NCI-H2107 (cell line): Measurements from ENCODE around the gene ATP2A2.
"Not testable (repeated sequence)": the region's sequence is repeated elsewhere in the genome, so short reads cannot be mapped to it uniquely, and the experiment has no call there.

Source experiments
- DNase-seq: peaks from one replicate; lab custom pipeline; 2025; lab: John Stamatoyannopoulos, UW

Gene ATP2A2

DNA sequence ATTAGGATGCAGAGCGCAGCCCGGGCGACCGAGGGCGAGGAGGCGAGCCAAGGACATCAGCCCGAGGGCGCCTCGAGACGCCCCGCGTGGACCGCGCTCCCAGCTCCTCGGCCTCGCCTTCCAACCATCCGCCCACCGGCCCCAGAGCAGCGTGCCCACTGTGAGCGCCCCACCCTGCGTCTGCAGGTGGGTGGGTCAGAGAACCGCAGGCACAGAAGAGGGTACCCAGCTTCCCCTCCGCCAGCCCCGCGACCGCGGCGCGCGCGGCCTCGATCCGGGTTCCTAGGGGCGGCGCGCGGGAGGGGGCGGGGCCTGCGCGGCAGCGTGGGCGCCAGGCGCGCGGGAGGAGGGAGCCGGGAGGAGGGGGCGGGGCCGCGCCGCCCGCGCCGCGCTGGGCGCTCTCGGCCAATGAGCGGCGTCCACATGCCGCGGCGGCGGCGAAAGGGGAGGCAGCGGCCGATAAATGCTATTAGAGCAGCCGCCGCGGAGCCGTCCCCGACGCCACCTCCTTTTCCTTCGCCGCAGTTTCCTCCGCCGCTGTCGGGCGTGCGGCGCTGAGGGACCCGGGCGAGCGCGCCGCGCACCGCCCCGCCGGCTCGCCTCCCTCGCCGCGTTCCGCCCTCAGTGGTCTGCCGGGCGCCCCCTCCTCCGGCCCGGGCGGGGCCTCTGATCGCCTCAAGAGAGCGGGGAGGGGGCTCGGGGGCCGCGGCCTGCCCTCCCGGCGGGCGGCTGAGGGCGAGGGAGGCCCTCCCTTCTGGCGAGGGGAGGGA lies at the start of gene ATP2A2:
ATP2A2 (plus strand) TSS at position 469 of the 770 bp plus-strand sequence. CDS start 543 bp downstream, outside the sequence.
- peak; percentile 94 for DNase-seq

DNA sequence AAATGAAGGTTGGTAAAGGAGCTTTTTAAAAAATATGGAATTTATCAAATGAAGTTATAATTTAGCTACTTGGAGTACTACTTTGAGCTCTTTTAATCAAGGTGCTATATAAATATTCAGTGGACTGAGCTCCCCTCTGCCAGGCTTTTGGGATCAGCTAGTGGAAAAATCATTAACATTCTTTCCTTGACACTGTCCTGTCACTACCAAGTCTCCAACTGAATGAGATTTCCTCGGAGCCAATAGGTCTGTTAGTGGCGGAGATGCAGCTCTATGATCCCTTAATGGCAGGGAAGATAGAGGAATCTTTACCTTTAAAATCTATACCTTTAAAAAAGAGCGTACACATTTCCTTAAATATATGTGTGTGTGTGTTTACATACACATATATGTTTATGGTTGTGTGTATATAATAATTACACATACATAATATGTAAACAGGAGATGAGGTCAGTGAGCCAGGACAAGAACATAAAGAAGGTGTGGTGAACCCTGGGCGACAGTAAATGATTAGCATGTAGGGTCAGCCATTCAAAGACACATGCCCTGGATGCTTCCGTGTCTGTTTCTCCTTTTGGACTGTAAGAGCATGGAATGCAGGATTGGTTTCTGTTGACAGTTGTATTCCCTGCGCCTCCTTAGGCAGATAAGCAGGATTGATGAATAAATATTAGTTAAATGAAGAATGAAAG lies 47.7 kb upstream of the ATP2A2 start:
- DNase-seq = no peak

DNA sequence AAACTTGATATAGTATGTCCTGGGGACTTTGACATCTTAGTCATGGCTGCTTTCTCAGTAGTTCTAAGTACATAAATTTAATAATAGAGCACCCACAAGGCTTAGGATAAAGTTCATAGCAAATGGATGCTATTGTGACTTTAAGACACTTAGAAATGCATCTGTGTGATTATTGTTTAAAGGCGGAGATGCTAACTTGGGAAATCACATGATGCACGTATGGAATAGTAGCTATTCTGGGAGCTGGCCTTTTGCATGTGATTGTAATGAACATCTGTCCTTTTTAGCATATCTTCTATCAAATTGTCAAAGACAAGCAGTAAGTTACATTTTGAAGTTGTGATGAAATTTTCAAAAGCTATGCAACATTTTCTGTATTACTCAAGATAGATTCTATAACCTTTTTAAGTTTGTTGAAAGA lies 46.7 kb upstream of the ATP2A2 start:
- DNase-seq = no peak

DNA sequence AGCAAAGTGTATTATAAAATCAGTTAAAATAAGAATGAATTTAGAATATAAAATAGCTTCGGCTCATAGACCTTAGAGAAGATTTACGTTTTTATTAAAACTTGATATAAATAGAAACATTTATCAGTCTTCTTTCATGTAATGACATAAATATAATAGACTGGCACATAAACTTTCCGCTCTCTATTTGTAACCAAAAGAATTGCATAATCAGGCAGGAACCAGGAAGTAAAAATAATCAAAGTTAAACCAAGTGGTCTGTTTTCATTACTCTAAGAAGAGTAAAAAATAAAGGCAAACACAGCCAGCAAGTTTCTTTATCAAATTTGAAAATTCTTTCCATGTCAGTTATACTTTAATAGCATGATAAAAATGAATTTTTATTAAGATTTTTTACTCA lies 46.3 kb upstream of the ATP2A2 start:
- DNase-seq = no peak

DNA sequence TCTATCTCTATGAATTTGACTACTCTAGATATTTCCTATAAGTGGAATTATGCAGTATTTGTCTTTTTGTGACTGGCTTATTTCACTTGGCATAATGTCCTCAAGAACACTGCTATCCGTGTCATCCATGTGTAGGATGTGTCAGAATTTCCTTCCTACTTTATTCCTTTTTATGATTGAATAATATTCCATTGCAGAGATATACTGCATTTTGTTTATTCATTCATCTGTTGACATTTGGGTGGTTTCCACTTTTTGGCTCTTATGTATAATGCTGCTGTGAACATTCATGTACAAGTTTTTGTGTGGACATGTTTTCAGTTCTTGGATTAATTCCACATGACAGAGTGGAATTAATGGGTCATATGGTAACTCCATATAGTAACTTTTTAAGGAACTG lies 45.7 kb upstream of the ATP2A2 start:
- DNase-seq = no peak

DNA sequence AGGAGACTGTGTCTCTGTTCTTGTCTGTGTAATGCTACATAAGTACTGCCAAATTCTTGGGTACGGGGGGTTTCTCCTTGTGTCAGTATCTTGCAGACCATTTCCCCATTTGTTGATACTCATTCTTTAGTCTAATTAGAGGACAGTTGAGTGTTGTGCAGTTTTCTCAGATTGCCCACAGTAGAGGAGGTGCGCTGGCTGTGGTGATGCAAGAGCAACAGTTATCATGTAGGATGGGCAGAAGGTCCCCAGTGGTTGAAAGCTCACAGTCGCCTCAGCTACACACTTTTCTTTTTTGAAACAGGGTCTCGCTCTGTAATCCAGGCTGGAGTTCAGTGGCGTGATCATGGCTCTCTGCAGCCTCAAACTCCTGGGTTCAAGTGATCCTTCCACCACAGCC lies 37.8 kb upstream of the ATP2A2 start:
- no peak for DNase-seq

DNA sequence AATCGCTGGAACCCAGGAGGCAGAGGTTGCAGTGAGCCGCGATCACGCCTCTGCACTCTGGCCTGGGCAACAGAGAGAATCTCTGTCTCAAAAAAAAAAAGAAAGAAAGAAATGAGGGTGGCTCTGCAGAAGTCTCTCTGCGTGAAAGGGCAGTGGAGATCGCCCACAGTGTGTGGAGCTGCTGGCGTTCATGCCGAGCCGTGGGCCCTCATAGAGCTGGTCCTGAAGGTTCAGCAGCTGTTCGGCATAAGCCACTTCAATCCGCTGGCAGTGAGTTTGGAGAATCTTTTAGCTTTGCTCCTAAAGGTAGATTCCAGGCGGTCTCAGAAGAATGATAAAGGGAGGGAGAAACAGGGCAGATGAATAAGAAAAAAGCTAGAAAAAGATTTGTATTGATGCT lies 36.7 kb upstream of the ATP2A2 start:
- DNase-seq = no peak

DNA sequence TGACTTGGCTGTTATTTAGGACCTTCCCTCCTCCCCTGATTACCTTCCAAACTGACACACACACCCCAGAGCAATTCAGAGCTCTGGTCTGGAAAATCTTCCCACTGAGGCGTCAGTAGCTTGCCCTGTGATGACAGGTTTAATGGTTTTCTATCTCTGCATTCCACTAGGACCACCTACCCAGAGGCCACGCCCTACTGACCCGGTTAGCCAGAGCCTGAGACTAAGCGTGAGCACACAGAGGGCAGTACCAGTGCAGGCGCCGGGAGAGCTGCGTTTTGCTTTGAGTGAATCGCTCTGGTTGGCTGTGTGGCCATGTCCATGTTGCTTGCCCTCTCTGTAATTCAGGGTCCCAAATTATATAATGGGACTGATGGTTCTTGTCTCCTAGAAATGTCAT lies 36.2 kb upstream of the ATP2A2 start:
- DNase-seq = no peak

DNA sequence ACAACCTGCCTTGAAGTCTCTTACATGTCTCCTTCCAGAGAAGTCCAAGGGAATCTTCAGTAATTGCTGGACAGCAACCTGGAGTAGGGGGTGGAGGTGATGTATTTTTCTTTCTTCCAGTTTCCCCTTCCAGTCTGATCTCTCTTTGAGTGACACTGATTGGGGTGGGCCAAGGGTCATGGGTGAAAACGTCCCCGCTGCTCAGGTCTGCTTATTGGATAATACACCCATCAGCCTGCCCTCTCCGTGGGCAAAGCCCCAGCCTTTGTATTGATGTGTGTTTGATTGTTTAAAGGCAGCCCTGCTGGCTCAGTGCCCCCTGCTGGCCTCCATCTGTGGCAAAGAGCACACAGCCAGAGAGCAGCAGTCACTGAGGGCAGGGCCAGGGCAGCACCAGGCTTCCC lies 35.7 kb upstream of the ATP2A2 start:
- DNase-seq = no peak

DNA sequence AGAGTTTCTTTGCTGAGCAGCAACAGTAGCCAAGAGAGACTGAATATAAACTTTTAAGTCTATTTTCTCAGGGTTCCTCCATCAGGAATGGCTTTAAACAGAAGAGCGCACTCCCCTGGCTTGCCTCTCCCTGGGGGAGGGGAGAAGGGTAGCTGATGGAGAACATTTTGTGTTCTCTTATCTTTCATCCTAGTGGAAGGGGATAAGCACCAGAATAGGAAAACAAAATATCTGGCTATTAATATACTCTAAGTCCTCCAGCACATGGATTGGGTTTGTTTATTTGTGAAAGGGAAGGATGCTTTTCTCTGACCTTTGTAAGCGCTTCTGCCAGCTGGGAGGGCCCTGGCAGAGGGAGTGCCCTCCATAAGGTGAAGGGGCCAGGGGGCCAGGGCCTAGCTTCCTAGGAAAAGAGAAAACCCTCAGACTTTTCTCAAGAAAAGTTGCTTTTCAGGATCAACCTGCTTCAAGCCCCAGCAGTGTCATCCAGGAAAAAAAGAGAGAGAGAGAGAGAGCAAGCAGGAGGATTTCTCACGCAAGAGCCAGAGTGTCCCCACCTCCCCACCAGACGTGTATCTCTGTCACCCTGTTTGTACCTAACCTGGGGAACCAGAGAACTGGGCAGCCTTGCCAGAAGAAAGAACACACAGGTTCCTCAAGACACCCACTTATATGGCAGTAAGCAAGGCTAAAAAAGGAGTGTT lies 34.3 kb upstream of the ATP2A2 start:
- DNase-seq = no peak

DNA sequence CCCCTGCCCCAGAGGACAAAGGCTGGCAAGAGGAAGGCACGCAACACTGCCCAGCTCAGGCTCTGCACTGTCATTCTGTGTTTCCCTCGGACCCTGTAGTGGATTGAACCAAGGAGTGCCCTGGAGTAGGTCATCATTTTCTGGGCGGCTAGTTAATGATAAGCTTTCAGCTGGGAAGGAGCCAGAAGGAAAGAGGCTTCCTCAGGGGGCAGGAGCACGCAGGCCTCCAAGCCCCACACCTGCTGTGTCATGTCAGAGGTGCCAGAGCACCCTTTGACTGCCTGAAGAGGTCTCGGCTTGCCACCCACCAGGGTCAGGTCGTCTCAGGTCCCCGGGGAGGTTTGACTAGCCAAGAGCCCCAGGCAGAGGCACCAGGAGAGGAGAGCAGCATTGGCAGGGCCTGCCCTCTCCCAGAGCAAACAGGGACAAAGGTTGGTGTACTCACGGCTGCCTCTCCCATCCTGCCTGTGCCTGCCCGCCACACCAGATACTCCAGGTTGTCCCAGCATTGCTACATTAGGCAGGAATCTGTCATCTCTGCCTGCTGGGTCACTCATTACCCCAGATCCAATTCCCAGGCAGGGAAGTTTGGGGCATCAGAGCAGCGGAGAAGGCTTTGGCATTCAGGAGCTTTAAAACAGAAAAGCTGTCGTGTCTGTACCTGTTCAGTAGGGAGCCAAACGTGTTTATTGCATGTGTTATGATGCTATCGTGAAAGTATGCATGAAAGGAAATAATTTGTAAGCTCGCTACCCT lies 33.5 kb upstream of the ATP2A2 start:
- DNase-seq = no peak

DNA sequence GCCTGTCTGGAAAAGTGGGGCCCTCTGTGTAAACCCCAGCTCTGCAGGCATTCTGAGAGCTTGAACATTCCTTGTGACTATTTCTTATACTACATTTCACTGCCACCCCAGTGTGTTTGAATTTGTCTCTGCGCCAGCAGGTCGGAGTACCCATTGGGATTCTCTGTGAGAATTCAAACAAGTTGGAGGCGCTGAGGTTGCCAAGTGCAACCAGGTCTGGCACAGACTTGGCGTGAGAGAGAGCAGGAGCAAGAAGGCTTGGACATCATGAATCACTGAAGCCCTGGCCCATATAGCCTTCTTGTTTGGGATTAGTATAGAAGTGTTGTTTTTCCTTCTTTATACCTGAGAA lies 33.0 kb upstream of the ATP2A2 start:
- no peak for DNase-seq

DNA sequence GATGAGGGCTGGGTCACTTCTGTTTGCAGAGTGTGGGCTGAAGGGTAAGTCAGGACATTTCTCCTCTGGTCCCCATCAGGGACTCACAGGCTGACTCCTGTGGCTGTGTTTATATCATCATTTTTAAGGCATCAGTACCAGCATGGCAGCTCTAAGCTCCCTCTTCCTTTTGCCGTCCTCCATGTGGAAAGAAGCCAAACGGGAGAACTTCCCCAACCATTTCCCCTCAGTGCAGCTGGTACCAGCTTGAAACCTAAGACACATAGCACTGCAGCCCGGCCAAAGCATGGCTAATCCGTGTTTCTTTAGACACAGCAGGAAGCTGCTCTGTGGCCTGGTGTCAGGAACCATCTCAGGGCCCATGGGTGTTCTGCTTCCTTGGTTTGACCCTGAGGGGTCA lies 31.9 kb upstream of the ATP2A2 start:
- DNase-seq = no peak

DNA sequence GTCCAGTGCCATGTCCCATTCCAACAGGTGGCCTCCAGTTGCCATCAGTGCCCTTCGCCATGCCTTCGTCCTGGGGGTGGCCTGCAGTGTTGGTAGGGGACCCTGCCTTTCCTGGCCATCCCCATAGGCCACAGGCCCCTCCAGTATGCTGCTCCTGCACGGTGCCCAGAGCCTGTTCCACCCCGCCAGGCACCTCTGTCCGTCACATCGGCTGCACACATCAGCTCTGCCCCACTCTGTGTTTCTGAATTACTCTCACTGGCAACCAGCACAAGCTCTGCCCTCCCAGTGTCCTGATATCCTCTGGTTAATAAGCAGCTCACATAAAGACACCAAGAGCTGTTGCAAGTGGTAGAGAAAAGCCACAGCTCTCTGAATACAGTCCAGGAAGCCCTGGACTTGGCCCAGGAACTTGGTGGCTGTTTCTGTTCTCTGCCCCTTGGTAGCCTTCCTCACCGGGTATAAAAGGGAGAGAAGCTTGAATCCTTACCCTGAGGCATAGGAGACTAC lies 31.3 kb upstream of the ATP2A2 start:
- DNase-seq = no peak

DNA sequence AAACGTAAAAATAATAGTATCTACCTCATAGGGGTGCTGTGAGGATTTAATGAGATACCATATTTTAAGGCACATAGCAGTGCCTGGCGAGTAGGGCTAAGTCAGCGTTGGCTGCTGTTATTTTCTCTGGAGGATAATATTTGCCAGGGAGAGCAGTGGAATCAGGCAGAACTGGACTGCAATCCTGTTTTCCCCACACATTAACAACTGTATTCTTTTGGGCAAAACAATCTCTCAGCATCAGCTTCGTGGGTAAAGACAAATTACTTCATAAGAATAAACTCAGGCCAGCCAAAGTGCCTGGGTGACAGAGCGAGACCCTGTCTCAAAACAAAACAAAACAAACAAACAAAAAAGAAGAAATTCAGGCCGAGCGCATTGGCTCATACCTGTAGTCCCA lies 29.7 kb upstream of the ATP2A2 start:
- no peak for DNase-seq

DNA sequence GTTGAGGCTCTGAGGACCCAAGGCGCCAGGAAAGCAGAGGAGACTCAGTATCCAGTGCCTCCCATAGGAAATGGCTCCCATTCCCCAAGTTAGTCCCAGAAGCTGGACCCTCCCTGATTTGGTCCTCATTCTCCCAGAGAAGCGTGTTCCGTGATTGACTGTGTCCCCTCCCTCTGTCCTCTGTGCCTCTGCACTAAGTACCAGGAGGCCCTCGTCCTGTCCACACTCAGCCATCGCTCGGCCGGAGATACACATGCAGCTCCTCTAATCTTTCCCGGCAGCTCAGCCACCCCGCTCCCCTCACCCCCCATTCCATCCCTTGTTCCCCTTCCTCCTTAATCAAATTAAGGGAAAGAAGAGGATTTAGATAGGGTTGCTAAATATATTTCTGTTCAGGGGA lies 28.3 kb upstream of the ATP2A2 start:
- no peak for DNase-seq

DNA sequence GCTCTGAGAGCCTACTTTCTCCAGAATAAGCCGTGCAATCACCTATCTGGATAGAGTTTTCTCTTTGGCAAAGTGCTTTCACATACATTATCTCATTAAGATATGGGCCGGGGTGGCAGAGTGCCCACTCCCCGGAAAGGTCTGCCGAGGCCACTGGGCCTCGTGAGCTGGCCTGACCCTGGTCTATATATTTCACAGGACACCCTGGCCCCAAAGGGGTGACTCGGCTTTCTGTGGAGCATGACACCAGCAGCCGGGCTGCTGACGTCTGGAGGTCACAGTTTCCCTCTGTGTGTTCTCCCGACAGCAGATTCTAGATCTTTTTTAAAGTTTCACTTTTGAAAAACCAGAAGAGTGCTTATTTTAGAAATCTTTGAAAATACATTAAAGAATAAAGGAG lies 27.9 kb upstream of the ATP2A2 start:
- DNase-seq = no peak

DNA sequence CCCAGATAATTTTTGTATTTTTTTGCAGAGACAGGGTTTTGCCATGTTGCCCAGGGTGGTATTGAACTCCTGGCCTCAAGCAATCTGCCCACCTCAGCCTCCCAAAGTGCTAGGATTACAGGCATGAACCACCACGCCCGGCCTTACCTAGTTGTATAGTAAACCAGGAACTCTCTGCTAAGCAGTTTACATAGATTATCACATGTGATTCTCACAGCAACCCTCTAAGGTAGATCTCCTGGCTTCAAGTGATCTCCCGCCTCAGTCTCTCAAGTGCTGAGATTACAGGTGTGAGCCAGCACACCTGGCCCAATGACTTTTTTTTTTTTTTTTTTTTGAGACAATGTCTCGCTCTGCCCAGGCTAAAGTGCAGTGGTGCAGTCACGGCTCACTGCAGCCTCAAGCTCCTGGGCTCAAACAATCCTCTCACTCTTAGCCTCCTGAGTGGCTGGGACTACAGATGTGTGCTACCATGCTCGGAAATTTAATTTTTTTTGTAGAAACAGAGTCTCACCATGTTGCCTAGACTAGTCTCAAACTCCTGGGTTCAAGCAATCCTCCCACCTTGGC lies 26.0 kb upstream of the ATP2A2 start:
- DNase-seq = no peak

DNA sequence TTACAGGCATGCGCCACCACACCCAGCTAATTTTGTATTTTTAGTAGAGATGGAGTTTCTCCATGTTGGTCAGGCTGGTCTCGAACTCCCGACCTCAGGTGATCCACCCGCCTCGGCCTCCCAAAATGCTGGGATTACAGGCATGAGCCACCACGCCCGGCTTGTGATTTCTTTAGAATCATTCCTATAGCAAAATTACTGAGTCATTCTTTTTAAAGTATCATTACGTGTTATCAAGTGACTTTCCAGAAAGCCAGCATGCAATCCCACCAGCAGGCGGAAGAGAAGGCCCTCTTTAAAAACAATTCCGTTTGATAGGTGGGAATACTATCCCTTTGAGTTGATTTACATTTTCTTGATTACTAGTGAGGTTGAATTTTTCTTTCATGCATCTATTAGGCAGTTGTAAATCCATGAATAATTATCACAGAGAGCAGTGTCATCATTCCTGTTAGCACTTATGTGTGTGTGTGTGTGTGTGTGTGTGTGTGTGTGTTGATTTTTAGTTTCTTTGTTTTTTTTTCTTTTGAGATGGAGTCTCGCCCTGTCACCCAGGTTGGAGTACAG lies 25.1 kb upstream of the ATP2A2 start:
- not testable (repeated sequence) for DNase-seq

DNA sequence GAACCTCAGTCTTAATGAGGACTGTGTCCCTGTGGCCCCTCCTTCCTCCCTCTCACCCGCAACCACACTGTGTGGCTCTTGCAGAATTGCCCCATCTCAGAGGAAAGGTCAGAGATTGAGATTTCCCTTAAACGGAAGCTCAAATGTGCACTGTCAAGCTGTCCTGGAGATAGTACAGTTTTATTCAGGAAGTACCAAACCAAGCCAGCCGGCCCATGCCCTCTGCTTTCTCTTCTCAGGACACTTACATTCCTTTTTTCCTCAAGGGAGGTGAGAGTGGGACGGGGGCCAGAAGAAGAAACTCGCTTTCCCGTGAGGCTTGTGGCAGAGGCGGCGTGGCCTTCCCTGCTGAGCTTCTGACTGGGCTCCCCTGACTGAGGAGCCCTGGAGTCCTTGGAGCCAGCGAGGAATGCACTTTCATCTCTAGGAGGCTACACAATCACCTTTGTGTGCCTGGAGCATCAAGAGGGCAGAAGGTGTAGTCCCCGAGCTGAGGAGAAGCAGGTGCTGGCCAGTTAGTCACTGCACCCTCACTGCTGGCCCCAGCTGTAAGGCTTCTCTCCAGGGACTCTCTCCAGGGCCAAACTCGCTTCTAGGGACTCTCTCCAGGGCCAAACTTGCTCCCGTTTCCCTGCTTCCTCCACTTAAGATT lies 24.1 kb upstream of the ATP2A2 start:
- no peak for DNase-seq

DNA sequence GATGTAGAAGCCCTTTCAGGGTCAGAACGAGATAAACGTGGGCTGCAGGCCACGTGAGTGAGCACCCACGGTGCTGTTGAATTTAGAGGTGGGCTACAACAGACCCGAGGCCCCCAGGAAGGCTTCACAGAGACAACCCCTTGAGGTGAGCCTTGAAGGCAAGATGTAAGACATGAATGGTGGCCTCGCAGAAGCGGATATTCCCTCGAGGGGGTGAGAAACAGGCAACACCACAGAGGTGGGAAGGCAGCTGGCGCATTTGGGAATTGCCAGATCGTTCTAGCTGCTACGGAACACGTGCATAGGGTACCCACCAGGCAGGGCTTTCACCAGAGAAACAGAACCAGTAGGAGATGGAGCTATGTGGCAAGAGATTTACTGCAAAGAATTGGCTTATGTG lies 22.6 kb upstream of the ATP2A2 start:
- DNase-seq = no peak
